Panc1 (cell line): Measurements from ENCODE around the gene PADI3.

Source experiments
- POLR2AphosphoS5 ChIP-seq: IDR thresholded peaks from 2 replicates; pipeline ENCODE4 v1.6.1; 2012; ENCODE audit warnings: mild to moderate bottlenecking, low read depth, low read length, moderate library complexity
- REST ChIP-seq, 2 experiments: IDR thresholded peaks; 2 replicates each; pipeline ENCODE4 v1.6.1; 2011 to 2012; ENCODE audit warnings: low read depth in 2 of 2, control low read depth in 1 of 2, low read length in 1 of 2, mild to moderate bottlenecking in 1 of 2, moderate library complexity in 1 of 2; ENCODE audit not compliant: insufficient read depth in 1 of 2
- SIN3A ChIP-seq: IDR thresholded peaks from 2 replicates; pipeline ENCODE4 v1.6.1; 2012; ENCODE audit warnings: low read depth, mild to moderate bottlenecking, low read length, moderate library complexity, borderline replicate concordance; ENCODE audit not compliant: insufficient read depth
- TCF7L2 ChIP-seq: IDR thresholded peaks from 2 replicates; pipeline ENCODE4 v1.6.1; 2011; ENCODE audit warnings: mild to moderate bottlenecking, low read depth, low read length, inconsistent platforms
- TF ChIP-seq, protein P1 (sequence below): fragments of 450-650 bp; IDR thresholded peaks from 2 replicates; pipeline ENCODE4 v1.5.1; 2017; ENCODE audit warnings: mild to moderate bottlenecking

GRCh38 chr1:17208546-17208945, 40.4 kb upstream of the PADI3 start:
- TF ChIP-seq POLR2AphosphoS5 (no peak), TCF7L2 (no peak), SIN3A (no peak), REST (IDR thresholded peaks at IDR 0.05; ENCODE audit: insufficient read depth in 1 of 2, low read depth in 2 of 2, low read length in 1 of 2) (no peak)
- TF ChIP-seq, protein P1, sequence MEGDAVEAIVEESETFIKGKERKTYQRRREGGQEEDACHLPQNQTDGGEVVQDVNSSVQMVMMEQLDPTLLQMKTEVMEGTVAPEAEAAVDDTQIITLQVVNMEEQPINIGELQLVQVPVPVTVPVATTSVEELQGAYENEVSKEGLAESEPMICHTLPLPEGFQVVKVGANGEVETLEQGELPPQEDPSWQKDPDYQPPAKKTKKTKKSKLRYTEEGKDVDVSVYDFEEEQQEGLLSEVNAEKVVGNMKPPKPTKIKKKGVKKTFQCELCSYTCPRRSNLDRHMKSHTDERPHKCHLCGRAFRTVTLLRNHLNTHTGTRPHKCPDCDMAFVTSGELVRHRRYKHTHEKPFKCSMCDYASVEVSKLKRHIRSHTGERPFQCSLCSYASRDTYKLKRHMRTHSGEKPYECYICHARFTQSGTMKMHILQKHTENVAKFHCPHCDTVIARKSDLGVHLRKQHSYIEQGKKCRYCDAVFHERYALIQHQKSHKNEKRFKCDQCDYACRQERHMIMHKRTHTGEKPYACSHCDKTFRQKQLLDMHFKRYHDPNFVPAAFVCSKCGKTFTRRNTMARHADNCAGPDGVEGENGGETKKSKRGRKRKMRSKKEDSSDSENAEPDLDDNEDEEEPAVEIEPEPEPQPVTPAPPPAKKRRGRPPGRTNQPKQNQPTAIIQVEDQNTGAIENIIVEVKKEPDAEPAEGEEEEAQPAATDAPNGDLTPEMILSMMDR = no peak
